Trophoblast cell (in vitro differentiated cells and primary cell): ENCODE data around the gene DBH.

Experiments used
- DNase-seq, 2 donors: peaks; one replicate each; pipeline ENCODE4 v3.0.0-alpha.2; 2016
- H2AFZ ChIP-seq: 2 replicates; pipeline ENCODE4 v1.6.1; 2013; ENCODE audit warnings: low read length, moderate library complexity, mild to moderate bottlenecking; ENCODE audit not compliant: insufficient read depth, poor library complexity
- H2AK5ac ChIP-seq: 2 replicates; pipeline ENCODE4 v1.6.1; 2013; ENCODE audit warnings: mild to moderate bottlenecking, low read length
- H2BK120ac ChIP-seq: 2 replicates; pipeline ENCODE4 v1.6.1; 2013; ENCODE audit warnings: low read length, mild to moderate bottlenecking, moderate library complexity; ENCODE audit not compliant: insufficient read depth, poor library complexity
- H2BK12ac ChIP-seq: 2 replicates; pipeline ENCODE4 v1.6.1; 2013; ENCODE audit warnings: mild to moderate bottlenecking, low read length, moderate library complexity
- H2BK5ac ChIP-seq: 2 replicates; pipeline ENCODE4 v1.6.1; 2013; ENCODE audit warnings: low read length, low read depth, moderate library complexity, mild to moderate bottlenecking; ENCODE audit not compliant: poor library complexity
- H3K14ac ChIP-seq: 2 replicates; pipeline ENCODE4 v1.6.1; 2013; ENCODE audit warnings: mild to moderate bottlenecking, low read length
- H3K18ac ChIP-seq: 2 replicates; pipeline ENCODE4 v1.6.1; 2013; ENCODE audit warnings: mild to moderate bottlenecking, low read length
- H3K23ac ChIP-seq: 2 replicates; pipeline ENCODE4 v1.6.1; 2013; ENCODE audit warnings: low read length
- H3K27ac ChIP-seq: 2 replicates; pipeline ENCODE4 v1.5.1; 2013; ENCODE audit warnings: low read depth, mild to moderate bottlenecking, inconsistent platforms, low read length, moderate library complexity
- H3K27me3 ChIP-seq: 2 replicates; pipeline ENCODE4 v1.6.1; 2013; ENCODE audit warnings: inconsistent platforms, mild to moderate bottlenecking, low read length, moderate library complexity; ENCODE audit not compliant: insufficient read depth
- H3K36me3 ChIP-seq, 2 experiments: 1 replicate in 1 of 2; 2 replicates in 1 of 2; pipeline ENCODE4 v1.6.1; 2013; ENCODE audit warnings: low read length in 2 of 2, mild to moderate bottlenecking in 2 of 2, moderate library complexity in 1 of 2; ENCODE audit not compliant: insufficient read depth in 2 of 2, control insufficient read depth in 1 of 2
- H3K4ac ChIP-seq: 2 replicates; pipeline ENCODE4 v1.6.1; 2013; ENCODE audit warnings: low read depth, mild to moderate bottlenecking, low read length, moderate library complexity
- H3K4me1 ChIP-seq, 2 experiments: 1 replicate in 1 of 2; 2 replicates in 1 of 2; pipeline ENCODE4 v1.6.1; 2013; ENCODE audit warnings: low read length in 2 of 2, mild to moderate bottlenecking in 2 of 2, moderate library complexity in 1 of 2; ENCODE audit not compliant: insufficient read depth in 2 of 2, control insufficient read depth in 1 of 2
- H3K4me2 ChIP-seq: 2 replicates; pipeline ENCODE4 v1.6.1; 2013; ENCODE audit warnings: inconsistent platforms, mild to moderate bottlenecking, low read length, moderate library complexity
- H3K4me3 ChIP-seq: 2 replicates; pipeline ENCODE4 v1.5.1; 2013; ENCODE audit warnings: mild to moderate bottlenecking, low read depth, low read length, inconsistent platforms
- H3K79me1 ChIP-seq: one replicate; pipeline ENCODE4 v1.6.1; 2013; ENCODE audit warnings: low read length
- H3K79me2 ChIP-seq: 2 replicates; pipeline ENCODE4 v1.6.1; 2013; ENCODE audit warnings: low read length, mild to moderate bottlenecking; ENCODE audit not compliant: control insufficient read depth, insufficient read depth, poor library complexity
- H3K9ac ChIP-seq: 2 replicates; pipeline ENCODE4 v1.6.1; 2013; ENCODE audit warnings: mild to moderate bottlenecking, low read length
- H3K9me3 ChIP-seq: 2 replicates; pipeline ENCODE4 v1.6.1; 2013; ENCODE audit warnings: low read depth, mild to moderate bottlenecking, control low read depth, inconsistent platforms, low read length; ENCODE audit not compliant: insufficient read depth
- H4K12ac ChIP-seq: 2 replicates; pipeline ENCODE4 v1.6.1; 2013; ENCODE audit warnings: low read depth, mild to moderate bottlenecking, low read length, moderate library complexity
- H4K8ac ChIP-seq: 2 replicates; pipeline ENCODE4 v1.6.1; 2013; ENCODE audit warnings: low read depth, mild to moderate bottlenecking, low read length, moderate library complexity
- H4K91ac ChIP-seq: one replicate; pipeline ENCODE4 v1.6.1; 2013; ENCODE audit warnings: low read depth, mild to moderate bottlenecking, low read length, moderate library complexity
- WGBS: extraction: QIAGEN DNeasy Blood & Tissue Kit; methylation state at CpG from one replicate; pipeline ENCODE4 v1.1.7; 2013; ENCODE audit warnings: missing lambda C conversion rate; ENCODE audit not compliant: insufficient read length, insufficient coverage; ENCODE audit errors: extremely low coverage; 5-methylcytosine and 5-hydroxymethylcytosine counted together

DBH gene

DNA sequence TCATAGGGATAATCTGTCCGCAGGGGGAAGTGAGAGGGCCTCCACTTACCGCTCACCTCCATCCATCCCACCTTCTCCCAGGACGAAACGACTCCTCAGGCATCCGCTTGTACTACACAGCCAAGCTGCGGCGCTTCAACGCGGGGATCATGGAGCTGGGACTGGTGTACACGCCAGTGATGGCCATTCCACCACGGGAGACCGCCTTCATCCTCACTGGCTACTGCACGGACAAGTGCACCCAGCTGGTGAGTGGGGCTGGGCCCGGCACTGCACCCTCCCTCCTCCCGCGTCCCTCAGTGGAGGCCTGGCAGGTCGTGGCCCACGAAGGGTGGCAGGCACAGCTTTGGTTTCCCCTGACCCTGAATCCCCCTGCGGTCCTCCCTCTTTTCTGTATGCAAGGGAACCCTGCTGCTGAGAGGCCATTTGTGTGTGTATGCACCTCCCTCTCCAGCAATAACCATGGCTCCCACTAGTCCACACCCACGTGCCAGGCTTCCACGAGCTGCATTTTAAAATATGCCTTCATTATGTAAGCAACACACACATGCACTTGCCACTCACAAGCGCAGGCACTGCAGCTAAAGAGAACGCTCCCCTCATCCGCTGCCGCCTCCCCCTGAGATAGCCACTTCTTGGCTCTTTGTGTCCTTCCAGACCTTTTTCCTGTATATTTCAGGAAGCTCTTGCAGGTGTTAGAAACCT lies 11.8 kb downstream of the DBH start:
- Histone ChIP-seq H3K9me3 (peaks cover 3% of the 10 kb centered on the region), H2BK120ac (no peak overlapping the region), H3K14ac (no peak overlapping the region), H3K36me3 (no peaks in the 10 kb centered on the region), H2BK12ac (no peak overlapping the region), H3K79me2 (no peaks in the 10 kb centered on the region), H3K4ac (no peak overlapping the region), H2AFZ (no peak overlapping the region), H4K91ac (no peak overlapping the region), H3K4me1 (no peaks in the 10 kb centered on the region), H2BK5ac (no peak overlapping the region), H2AK5ac (no peak overlapping the region), H3K18ac (no peak overlapping the region), H3K27me3 (no peaks in the 10 kb centered on the region), H3K23ac (no peak overlapping the region), H3K4me2 (no peak overlapping the region), H3K4me3 (no peak overlapping the region), H3K27ac (no peak overlapping the region), H4K8ac (no peak overlapping the region), H4K12ac (no peak overlapping the region), H3K79me1 (no peaks in the 10 kb centered on the region), H3K9ac (no peak overlapping the region)
- DNase-seq = no peak
- WGBS = no CpG with 5 or more reads among the region's 25 CpGs

DNA sequence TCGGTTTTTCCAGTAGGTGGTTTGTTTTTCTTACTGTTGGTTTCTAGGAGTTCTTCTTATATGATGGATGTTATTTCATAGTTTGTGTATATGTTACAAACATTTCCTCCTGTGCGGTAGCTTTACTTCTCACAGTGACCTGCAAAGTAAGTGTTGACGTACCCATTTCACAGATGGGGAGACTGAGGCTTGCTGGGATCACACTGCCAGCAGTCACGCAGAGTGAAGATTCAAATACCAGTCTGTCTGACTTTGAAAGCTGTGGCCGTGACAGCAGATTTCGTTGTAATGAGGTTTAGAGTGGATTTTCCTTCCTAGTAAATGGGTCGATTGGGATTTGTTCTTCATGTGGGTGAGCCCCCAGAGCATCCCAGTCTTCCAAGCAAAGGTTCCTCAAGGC lies 13.0 kb downstream of the DBH start:
- Histone ChIP-seq H2AK5ac (no peak overlapping the region), H3K4me1 (no peaks in the 10 kb centered on the region), H2BK5ac (no peak overlapping the region), H3K4ac (no peak overlapping the region), H3K27ac (no peak overlapping the region), H3K9me3 (peaks cover 4% of the 10 kb centered on the region), H2BK12ac (no peak overlapping the region), H3K14ac (no peak overlapping the region), H3K4me2 (no peak overlapping the region), H3K27me3 (no peaks in the 10 kb centered on the region), H3K4me3 (no peak overlapping the region), H3K23ac (no peak overlapping the region), H3K79me1 (no peaks in the 10 kb centered on the region), H4K12ac (no peak overlapping the region), H2AFZ (no peak overlapping the region), H2BK120ac (no peak overlapping the region), H3K36me3 (no peaks in the 10 kb centered on the region), H3K18ac (no peak overlapping the region), H4K91ac (no peak overlapping the region), H3K79me2 (no peaks in the 10 kb centered on the region), H3K9ac (no peak overlapping the region), H4K8ac (no peak overlapping the region)
- WGBS = no CpG with 5 or more reads among the region's 7 CpGs
- DNase-seq = no peak

DNA sequence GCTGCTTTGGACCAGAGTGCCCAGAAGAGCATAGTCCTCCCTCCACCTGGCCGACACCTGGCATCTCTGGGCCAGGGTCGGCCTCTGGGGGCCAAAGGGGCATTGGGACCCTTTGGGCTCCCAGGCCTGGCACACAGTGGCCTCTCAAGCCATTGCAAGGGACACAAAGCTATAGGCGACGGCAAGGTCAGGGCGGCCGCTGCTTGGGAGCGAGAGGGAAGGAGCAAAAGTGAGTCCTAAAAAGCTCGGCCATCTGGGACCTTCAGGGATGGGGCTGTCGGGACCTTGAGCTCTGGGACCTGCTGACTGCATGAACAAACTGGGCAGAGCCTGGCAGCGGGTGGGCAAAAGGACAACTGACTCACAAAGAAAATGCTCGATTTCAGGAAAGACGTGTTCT lies 13.9 kb downstream of the DBH start:
- no peak overlapping the region for H2BK5ac ChIP-seq
- no peak overlapping the region for H2AK5ac ChIP-seq
- no peak overlapping the region for H3K18ac ChIP-seq
- no peaks in the 10 kb centered on the region for H3K27me3 ChIP-seq
- H4K91ac ChIP-seq = no peak overlapping the region
- H4K12ac ChIP-seq = no peak overlapping the region
- no peak overlapping the region for H3K27ac ChIP-seq
- H2BK12ac ChIP-seq = no peak overlapping the region
- no CpG with 5 or more reads among the region's 12 CpGs for whole genome bisulfite sequencing
- H3K36me3 ChIP-seq = no peaks in the 10 kb centered on the region
- peaks cover 4% of the 10 kb centered on the region for H3K9me3 ChIP-seq
- H3K79me1 ChIP-seq = no peaks in the 10 kb centered on the region
- no peak overlapping the region for H2BK120ac ChIP-seq
- no peaks in the 10 kb centered on the region for H3K79me2 ChIP-seq
- H3K4ac ChIP-seq = no peak overlapping the region
- no peak overlapping the region for H2AFZ ChIP-seq
- H3K9ac ChIP-seq = no peak overlapping the region
- no peak overlapping the region for H3K4me2 ChIP-seq
- no peaks in the 10 kb centered on the region for H3K4me1 ChIP-seq
- no peak for DNase-seq
- H3K23ac ChIP-seq = no peak overlapping the region
- no peak overlapping the region for H3K4me3 ChIP-seq
- H4K8ac ChIP-seq = no peak overlapping the region
- no peak overlapping the region for H3K14ac ChIP-seq

DNA sequence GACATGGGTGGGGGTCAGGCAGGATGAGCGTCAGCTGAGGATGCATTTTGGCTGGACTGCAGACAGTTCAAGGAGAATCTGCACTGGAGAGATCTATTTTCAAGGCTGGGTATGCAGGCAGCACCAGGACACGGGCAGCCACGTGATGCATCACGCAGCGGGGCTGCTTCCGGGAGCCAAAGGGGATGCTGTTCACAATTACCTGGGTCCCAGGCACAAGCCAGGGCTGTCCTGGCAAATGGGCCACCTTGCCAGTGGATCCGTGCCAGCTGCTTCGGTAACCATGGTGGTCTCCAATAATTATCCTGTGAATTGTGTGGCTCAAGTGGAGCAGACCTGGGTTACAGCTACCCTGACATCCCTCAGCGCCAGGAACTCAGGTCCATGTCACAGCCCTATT lies 17.5 kb downstream of the DBH start:
- DNase-seq = no peak
- no peaks in the 10 kb centered on the region for H3K79me1 ChIP-seq
- no peak overlapping the region for H4K8ac ChIP-seq
- H3K36me3 ChIP-seq = no peaks in the 10 kb centered on the region
- H3K79me2 ChIP-seq = no peaks in the 10 kb centered on the region
- no peak overlapping the region for H3K4me3 ChIP-seq
- H3K4ac ChIP-seq = no peak overlapping the region
- no peak overlapping the region for H3K4me2 ChIP-seq
- H3K23ac ChIP-seq = no peak overlapping the region
- peaks cover 2% of the 10 kb centered on the region for H3K9me3 ChIP-seq
- H3K14ac ChIP-seq = no peak overlapping the region
- H2BK12ac ChIP-seq = no peak overlapping the region
- no CpG with 5 or more reads among the region's 9 CpGs for WGBS
- H3K4me1 ChIP-seq = peaks cover 0 to 2% of the 10 kb centered on the region in 2 experiments
- no peak overlapping the region for H4K91ac ChIP-seq
- no peak overlapping the region for H3K27ac ChIP-seq
- H4K12ac ChIP-seq = no peak overlapping the region
- H3K9ac ChIP-seq = no peak overlapping the region
- H2BK120ac ChIP-seq = no peak overlapping the region
- no peaks in the 10 kb centered on the region for H3K27me3 ChIP-seq
- no peak overlapping the region for H3K18ac ChIP-seq
- no peak overlapping the region for H2AK5ac ChIP-seq
- H2BK5ac ChIP-seq = no peak overlapping the region
- no peak overlapping the region for H2AFZ ChIP-seq
